Measurements from ENCODE around the gene CRB3. TPM values are rescaled to one million over a fixed set of nuclear protein-coding genes. Genes with fewer than 3 reads are reported as not detected.

CRB3 gene
- total RNA-seq, 2 donors from 2014 or later = 115 to 118 TPM

- Histone ChIP-seq H3K36me3 (peaks cover 8% of the 10 kb centered on the region), H3K9me3 (no peaks in the 10 kb centered on the region), H3K9ac (ENCODE audit: low read depth in 2 of 2, low read length in 2 of 2) (no peak overlapping the region), H3K27me3 (no peaks in the 10 kb centered on the region), H3K4me3 (no peak overlapping the region), H3K4me1 (no peaks in the 10 kb centered on the region), H3K27ac (no peak overlapping the region)
- intact Hi-C loops (cut with DNase I) = no loop called here
- TF ChIP-seq CTCF (IDR thresholded peaks at IDR 0.05) = no peak
- no peak for DNase-seq
Observed at GRCh38 chr19:6450166-6450565, 13.9 kb upstream of the CRB3 start.

- Histone ChIP-seq H3K4me1 (no peaks in the 10 kb centered on the region), H3K9ac (ENCODE audit: low read depth in 2 of 2, low read length in 2 of 2) (no peak overlapping the region), H3K27me3 (no peaks in the 10 kb centered on the region), H3K36me3 (peaks cover 8% of the 10 kb centered on the region), H3K9me3 (no peaks in the 10 kb centered on the region), H3K27ac (no peak overlapping the region), H3K4me3 (no peak overlapping the region)
- intact Hi-C loops (cut with DNase I) = no loop called here
- no peak for TF ChIP-seq CTCF (IDR thresholded peaks at IDR 0.05)
- no peak for DNase-seq
Observed at GRCh38 chr19:6451583-6452222, 12.4 kb upstream of the CRB3 start.

- no peak for TF ChIP-seq CTCF (IDR thresholded peaks at IDR 0.05)
Observed at GRCh38 chr19:6452223-6452614, 11.9 kb upstream of the CRB3 start.

GRCh38 chr19:6452899-6453298 is 11.2 kb upstream of the CRB3 start:
- Histone ChIP-seq H3K9ac (ENCODE audit: low read depth in 2 of 2, low read length in 2 of 2) (no peak overlapping the region), H3K36me3 (peaks cover 8% of the 10 kb centered on the region)
- DNase-seq = no peak

More at GRCh38 chr19:6452223-6452614, 11.9 kb upstream of the CRB3 start:
- no peak overlapping the region for H3K9ac ChIP-seq (ENCODE audit: low read depth in 2 of 2, low read length in 2 of 2)
- no peak for DNase-seq
- no peaks in the 10 kb centered on the region for H3K27me3 ChIP-seq
- H3K27ac ChIP-seq = no peak overlapping the region
- no peak overlapping the region for H3K4me3 ChIP-seq
- H3K36me3 ChIP-seq = peaks cover 8% of the 10 kb centered on the region
- intact Hi-C loops (cut with DNase I) = no loop called here
- no peaks in the 10 kb centered on the region for H3K4me1 ChIP-seq
- no peaks in the 10 kb centered on the region for H3K9me3 ChIP-seq

GRCh38 chr19:6453951-6454565 is 10.0 kb upstream of the CRB3 start:
- peaks cover 8% of the 10 kb centered on the region for H3K36me3 ChIP-seq

More at GRCh38 chr19:6452899-6453298, 11.2 kb upstream of the CRB3 start:
- intact Hi-C loops (cut with DNase I) = no loop called here
- no peaks in the 10 kb centered on the region for H3K9me3 ChIP-seq
- TF ChIP-seq CTCF (IDR thresholded peaks at IDR 0.05) = no peak
- H3K27me3 ChIP-seq = no peaks in the 10 kb centered on the region
- H3K4me1 ChIP-seq = no peaks in the 10 kb centered on the region
- H3K27ac ChIP-seq = no peak overlapping the region
- no peak overlapping the region for H3K4me3 ChIP-seq

More at GRCh38 chr19:6453951-6454565, 10.0 kb upstream of the CRB3 start:
- H3K4me3 ChIP-seq = no peak overlapping the region
- no peaks in the 10 kb centered on the region for H3K27me3 ChIP-seq
- no peak for DNase-seq
- TF ChIP-seq CTCF (IDR thresholded peaks at IDR 0.05) = no peak
- H3K27ac ChIP-seq = no peak overlapping the region
- intact Hi-C loops (cut with DNase I) = no loop called here
- no peaks in the 10 kb centered on the region for H3K4me1 ChIP-seq
- no peaks in the 10 kb centered on the region for H3K9me3 ChIP-seq
- H3K9ac ChIP-seq (ENCODE audit: low read depth in 2 of 2, low read length in 2 of 2) = no peak overlapping the region

Measured in colonic mucosa (tissue), 4 donors.